Measurements from ENCODE around the gene PTX4. TPM values are rescaled to one million over a fixed set of nuclear protein-coding genes. Genes with fewer than 3 reads are reported as not detected.

PTX4 gene
- not detected in 2 replicates for total RNA-seq (2014; rRNA removed; shearing (Covaris generic))
- polyA plus RNA-seq (2015; cell fraction: cytosol; rRNA removed) = 0.09 TPM in 1 of 2 replicates, not detected in the other
- polyA plus RNA-seq (2015; cell fraction: nucleus; rRNA removed) = not detected in 2 replicates

- DNase-seq (ENCODE audit: low read depth) = no peak
These were observed at the start of gene PTX4 for GRCh38 chr16:1488619-1489018. Gene PTX4 (minus strand): TSS chr16:1488944. CDS start chr16:1488909, 35 bp downstream.

GRCh38 chr16:1537763-1538289 lies 49.1 kb upstream of the PTX4 start:
- no peak for DNase-seq (ENCODE audit: low read depth)

DNA sequence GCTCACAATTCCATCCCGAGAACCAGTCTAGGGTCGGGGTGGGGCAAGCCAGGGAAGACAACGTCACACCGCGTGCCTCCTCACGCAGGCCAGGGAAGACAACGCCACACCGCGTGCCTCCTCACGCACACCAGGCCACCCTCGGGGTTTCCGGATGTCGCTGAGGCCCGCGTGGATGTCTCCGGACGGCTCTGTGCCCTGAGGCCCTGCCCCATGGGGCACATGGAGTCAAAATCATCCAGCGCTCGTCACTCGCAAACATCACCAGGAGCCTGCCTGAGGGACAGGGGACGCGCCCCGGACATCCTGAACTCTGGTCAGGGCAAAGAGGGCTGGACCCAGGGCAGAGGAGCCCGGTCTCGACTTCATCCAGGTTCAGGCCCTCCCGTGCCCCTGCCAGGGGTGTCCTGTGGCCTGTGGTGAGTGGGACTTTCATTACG lies 48.4 kb upstream of the PTX4 start:
- DNase-seq (ENCODE audit: low read depth) = no peak

DNA sequence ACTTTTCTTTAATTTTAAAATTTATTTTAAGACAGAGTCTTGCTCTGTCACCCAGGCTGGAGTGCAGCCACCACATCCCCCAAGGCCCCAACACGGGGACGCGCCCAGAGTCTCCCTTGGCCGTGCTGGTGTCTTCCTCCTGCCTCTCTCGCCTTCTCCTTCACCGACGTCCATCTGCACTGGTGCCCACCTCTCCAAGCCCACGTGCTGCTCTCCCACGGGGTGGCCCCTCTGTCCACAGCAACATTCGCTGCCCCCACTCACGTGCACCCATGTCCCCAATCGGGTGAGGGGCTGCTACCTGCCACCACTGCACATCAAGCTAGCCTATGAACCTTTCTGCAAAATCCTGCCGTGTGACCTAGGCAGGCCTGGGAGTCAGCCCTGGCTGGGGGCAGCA lies 47.9 kb upstream of the PTX4 start:
- DNase-seq (ENCODE audit: low read depth) = no peak

- DNase-seq (ENCODE audit: low read depth) = no peak
These were observed 46.9 kb upstream of the PTX4 start for GRCh38 chr16:1535391-1536291.

- DNase-seq (ENCODE audit: low read depth) = peak; percentile 42
These were observed 45.6 kb upstream of the PTX4 start for GRCh38 chr16:1534021-1535020.

DNA sequence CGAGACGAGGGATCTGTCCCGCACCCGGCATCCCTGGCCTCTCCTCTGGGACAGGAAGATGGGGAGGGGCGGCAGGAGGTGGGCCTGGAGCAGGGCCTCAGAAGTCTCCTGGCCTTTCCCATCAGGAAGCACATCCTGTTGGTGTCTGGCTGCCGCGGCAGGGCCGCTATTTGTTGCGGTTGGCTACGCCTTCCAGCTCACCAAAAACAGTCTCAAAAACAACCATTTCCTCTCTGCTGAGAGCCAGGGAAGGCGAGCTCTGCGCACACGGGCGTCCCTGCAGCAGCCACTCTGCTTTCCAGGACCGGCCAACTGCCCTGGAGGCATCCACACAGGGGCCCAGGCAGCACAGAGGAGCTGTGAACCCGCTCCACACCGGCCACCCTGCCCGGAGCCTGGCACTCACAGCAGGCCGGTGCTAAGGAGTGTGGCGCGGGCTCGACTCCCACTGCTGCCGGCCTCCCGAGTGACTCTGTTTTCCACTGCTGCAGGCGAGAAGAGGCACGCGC lies 44.8 kb upstream of the PTX4 start, which contains the start of gene TMEM204:
TSS of gene TMEM204 (plus strand) at position 224 of the 509 bp plus-strand sequence. CDS start 610 bp downstream, outside the sequence.
- DNase-seq (ENCODE audit: low read depth) = peak; percentile 92

- DNase-seq (ENCODE audit: low read depth) = no peak
These were observed 44.0 kb upstream of the PTX4 start for GRCh38 chr16:1532771-1533170.

GRCh38 chr16:1532081-1532760 lies 43.5 kb upstream of the PTX4 start:
- DNase-seq (ENCODE audit: low read depth) = no peak

DNA sequence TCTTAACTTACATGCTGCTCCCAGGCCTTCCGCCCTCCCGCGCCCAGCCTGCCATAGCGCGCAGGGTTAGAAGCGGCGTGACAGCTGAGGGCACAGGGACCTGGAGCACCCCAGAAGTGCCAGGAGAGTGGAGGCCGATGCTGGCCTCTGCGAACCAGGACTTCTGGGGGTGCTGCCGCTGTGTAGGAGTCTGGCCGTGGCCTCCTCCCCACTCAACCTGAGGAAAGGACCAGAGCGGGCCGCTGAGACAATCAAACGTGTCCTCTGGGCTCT lies 42.8 kb upstream of the PTX4 start:
- DNase-seq (ENCODE audit: low read depth) = no peak

DNA sequence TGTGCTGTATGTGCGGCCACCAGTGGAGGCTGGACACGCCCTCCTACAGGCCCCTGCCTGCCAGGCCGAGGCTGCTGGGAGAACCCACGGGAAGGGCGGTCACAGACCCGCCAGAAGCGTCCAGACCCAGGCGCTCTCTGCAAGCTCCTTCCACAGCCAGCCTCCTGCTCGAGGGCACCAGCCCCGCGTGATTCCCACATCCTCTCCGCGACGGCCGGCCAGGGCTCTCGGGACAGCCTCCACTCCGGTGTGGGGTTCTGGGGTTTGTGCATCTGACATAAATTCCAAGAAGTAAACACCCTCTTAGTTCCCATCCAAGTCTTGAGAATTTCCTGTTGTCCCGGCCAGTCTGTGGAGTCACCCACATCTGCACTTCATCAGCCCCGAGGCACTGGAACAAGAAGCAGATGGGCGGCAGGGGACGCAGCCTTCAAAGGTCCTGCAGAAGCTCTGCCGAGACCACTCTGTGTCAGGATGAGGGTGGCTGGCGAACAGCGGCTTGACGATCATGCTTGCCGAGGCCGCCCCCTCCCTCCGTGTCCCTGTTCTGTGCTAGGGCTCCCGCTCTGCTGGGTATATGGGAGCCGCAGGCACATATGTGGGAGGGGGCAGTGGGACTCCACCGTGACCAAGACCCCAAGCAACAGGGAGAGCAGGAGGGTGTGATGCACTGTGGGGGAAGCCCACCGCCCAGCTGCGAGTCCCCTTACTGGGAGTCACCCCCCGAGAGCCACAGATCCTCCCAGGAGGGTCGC lies 42.3 kb upstream of the PTX4 start:
- no peak for DNase-seq (ENCODE audit: low read depth)

- DNase-seq (ENCODE audit: low read depth) = no peak
These were observed 41.7 kb upstream of the PTX4 start for GRCh38 chr16:1530349-1530882.

DNA sequence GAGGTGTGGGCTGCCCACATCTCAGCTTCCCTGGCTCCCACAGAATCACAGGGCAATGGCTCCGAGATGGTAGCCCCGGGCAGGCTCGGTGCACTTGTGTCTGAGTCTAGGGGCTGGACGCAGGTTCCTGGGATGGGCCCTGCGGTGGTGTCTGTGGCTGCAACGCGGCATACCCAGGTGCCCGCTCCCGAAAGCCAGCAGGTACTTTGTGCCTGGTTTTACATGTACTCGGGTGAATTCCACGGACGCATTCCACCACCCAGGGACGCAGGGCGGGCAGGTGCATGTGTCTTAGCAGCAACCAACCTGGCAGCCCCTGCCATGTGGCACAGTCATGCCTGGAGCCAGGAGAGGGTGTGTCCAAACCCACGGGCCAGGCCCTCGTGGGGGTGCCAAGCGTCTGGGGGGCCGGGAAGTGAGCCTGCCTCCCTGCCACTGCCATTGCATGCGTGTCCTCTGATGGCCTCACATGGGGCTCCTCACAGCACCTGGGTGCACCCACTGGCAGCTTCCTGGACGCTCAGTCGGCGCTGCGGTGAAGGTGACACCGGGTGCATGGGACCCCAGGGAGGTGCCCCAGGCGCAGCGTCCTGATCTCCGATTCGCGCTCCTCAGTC lies 40.3 kb upstream of the PTX4 start:
- DNase-seq (ENCODE audit: low read depth) = no peak

- no peak for DNase-seq (ENCODE audit: low read depth)
These were observed 39.4 kb upstream of the PTX4 start for GRCh38 chr16:1527836-1528811.

GRCh38 chr16:1526608-1527555 lies 38.1 kb upstream of the PTX4 start:
- no peak for DNase-seq (ENCODE audit: low read depth)

- DNase-seq (ENCODE audit: low read depth) = no peak
These were observed 37.3 kb upstream of the PTX4 start for GRCh38 chr16:1525871-1526607.
